Midbrain (tissue), 1 donor: ENCODE measurements around the gene HIGD1A.
A peak's percentile ranks its signal among the peaks of the same experiment; 100 is the strongest.

Experiments
- DNase-seq: peaks from one replicate; lab custom pipeline; 2025; lab: John Stamatoyannopoulos, UW

HIGD1A gene

DNA sequence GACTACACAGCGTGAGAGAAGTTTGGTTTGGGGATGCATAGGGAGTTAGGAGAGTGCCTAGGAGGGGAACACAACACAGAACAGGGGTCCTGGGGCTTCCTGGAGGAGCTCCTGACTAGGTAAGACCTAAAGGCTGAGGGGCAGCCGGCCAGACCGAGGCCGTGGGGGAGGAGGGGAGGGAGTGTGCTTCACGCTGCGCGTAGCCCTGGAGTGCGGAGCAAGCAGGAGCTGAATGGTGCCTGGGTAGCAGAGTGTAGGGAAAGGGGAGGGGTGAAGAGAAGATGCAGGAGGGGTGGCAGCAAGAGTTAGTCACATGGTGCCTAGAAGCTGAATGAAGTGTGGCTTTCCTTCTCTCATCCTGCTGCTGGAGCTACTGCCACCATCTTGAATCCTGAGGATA lies 69.3 kb downstream of the HIGD1A start:
- DNase-seq: no peak

GRCh38 chr3:42734263-42734860 lies 69.9 kb downstream of the HIGD1A start:
- peak; percentile 36 for DNase-seq

GRCh38 chr3:42733501-42734262 lies 70.6 kb downstream of the HIGD1A start:
- peak; percentile 94 for DNase-seq
